ENCODE results near the gene IFIT1.

DNA sequence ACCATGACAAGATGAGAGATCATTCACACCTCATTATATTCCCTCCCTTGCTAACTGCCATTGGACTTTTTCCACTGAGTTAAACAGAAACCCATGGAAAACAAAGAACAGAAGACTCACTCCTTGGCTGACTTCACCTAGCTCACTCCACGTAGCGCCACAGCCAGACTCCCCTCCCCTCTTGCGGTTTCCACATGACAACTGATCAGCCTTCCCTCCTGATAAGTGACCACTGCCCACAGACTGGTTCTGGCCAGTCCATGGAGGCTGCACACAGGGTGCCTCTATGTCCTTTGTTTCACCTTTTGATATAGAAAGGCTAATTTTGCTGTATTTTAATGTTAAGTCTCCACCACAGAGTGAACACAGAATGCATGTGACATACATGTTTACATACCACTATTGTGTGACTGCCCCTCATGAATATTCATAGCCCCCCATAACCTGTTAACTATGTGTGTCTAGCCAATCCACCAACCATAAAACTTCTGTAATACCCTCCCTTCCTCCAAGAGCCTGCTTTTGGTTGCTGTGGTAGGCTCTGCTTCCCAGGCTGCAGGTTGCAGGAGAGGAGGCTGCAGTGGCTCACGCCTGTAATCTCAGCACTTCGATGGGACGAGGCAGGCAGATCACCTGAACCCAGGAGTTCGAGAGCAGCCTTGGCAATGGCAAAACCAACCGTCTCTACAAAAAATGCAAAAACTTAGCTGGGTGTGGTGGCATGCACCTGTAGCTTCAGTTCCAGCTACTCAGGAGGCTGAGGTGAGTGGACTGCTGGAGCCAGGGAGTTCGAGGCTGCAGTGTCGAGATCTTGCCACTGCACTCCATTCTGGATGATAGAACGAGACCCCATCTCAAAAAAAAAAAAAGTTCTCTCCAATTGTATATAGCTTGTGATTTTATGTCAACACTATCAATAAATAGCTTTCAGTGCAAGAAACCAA is 12.0 kb downstream of the IFIT1 start:
- TF ChIP-seq, protein P1, sequence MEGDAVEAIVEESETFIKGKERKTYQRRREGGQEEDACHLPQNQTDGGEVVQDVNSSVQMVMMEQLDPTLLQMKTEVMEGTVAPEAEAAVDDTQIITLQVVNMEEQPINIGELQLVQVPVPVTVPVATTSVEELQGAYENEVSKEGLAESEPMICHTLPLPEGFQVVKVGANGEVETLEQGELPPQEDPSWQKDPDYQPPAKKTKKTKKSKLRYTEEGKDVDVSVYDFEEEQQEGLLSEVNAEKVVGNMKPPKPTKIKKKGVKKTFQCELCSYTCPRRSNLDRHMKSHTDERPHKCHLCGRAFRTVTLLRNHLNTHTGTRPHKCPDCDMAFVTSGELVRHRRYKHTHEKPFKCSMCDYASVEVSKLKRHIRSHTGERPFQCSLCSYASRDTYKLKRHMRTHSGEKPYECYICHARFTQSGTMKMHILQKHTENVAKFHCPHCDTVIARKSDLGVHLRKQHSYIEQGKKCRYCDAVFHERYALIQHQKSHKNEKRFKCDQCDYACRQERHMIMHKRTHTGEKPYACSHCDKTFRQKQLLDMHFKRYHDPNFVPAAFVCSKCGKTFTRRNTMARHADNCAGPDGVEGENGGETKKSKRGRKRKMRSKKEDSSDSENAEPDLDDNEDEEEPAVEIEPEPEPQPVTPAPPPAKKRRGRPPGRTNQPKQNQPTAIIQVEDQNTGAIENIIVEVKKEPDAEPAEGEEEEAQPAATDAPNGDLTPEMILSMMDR (conservative IDR thresholded peaks at IDR 0.05; ENCODE audit: low read length), result no peak
- no peak for TF ChIP-seq EZH2phosphoT487 (IDR thresholded peaks at IDR 0.05; ENCODE audit: borderline replicate concordance)
